Measurements from ENCODE around the gene RGMA. TPM values are rescaled to one million over a fixed set of nuclear protein-coding genes. Genes with fewer than 3 reads are reported as not detected.

RGMA gene
- total RNA-seq, 1 experiment from 2014 or later = 5.5 TPM

DNA sequence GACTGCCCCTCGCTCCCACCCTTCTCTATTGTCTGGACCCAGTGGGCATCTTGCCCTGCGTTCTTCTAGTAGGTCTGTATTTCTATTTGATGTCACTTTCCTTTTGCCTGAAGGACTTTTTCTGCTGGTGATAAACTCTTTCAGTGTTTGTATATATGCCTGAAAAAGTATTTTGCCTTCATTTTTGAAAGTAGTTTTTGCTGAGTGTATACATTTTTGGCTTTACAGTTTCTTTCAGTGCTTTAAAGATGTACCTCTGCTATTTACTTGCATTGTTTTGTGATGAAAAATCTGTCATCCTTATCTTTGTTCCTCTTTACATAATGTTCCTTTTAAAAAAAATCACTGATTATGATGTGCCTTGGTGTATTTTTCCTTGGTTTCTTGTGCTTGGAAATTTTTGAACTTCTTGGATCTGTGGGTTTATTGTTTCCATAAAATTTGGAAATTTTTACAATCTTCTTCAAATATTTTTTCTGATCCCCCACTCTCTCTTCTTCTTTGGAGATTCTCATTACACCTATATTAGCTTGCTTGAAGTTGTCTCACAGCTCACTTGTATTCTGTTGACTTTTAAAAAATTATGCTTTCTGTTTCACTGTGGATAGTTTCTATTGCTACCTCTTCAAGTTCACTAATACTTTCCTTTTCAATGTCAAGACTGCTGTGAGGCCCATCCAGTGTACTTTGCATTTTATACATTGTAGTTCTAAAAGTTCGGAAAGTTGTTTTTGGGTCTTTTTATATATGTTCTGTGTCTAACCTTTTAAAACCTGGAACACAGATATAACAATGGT lies 67.8 kb downstream of the RGMA start:
- intact Hi-C loops (cut with micrococcal nuclease) = no loop called here
- no peak for DNase-seq (ENCODE audit: low read depth, low spot score)
- H3K9ac ChIP-seq (ENCODE audit: low read length) = no peak overlapping the region
- H3K79me2 ChIP-seq (ENCODE audit: insufficient read depth, low read length) = peaks cover 50% of the 10 kb centered on the region
- no peak overlapping the region for H2AFZ ChIP-seq (ENCODE audit: low read depth, low read length, poor library complexity, severe bottlenecking)
- peaks cover 67 to 76% of the 10 kb centered on the region in 2 experiments for H3K36me3 ChIP-seq (ENCODE audit: control insufficient read depth in 1 of 2, insufficient read depth in 2 of 2, low read length in 2 of 2)
- H3K27me3 ChIP-seq (ENCODE audit: insufficient read depth, low read length) = no peaks in the 10 kb centered on the region
- H3K9me3 ChIP-seq (ENCODE audit: control insufficient read depth in 1 of 2, insufficient read depth in 1 of 2, low read depth in 1 of 2, low read length in 2 of 2) = no peaks in the 10 kb centered on the region
- no peaks in the 10 kb centered on the region for H3K9me2 ChIP-seq (ENCODE audit: insufficient read depth)
- no peaks in the 10 kb centered on the region; the same call in 1 of the 2 replicates for H4K20me1 ChIP-seq (ENCODE audit: insufficient read depth)
- TF ChIP-seq SRF (IDR thresholded peaks at IDR 0.05; ENCODE audit: low read depth) (no peak), ZNF274 (IDR thresholded peaks at IDR 0.05; ENCODE audit: low read depth, low read length) (no peak), SP1 (IDR thresholded peaks at IDR 0.05; ENCODE audit: low read depth) (no peak), POLR2A (IDR thresholded peaks at IDR 0.05; ENCODE audit: borderline replicate concordance, extremely low read depth, insufficient read depth, insufficient read length) (no peak), EZH2phosphoT487 (IDR thresholded peaks at IDR 0.05; ENCODE audit: borderline replicate concordance) (no peak)
- TF ChIP-seq, protein P1, sequence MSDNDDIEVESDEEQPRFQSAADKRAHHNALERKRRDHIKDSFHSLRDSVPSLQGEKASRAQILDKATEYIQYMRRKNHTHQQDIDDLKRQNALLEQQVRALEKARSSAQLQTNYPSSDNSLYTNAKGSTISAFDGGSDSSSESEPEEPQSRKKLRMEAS (IDR thresholded peaks at IDR 0.05) = no peak
- no peak overlapping the region for H3K4me3 ChIP-seq (replicated peaks in 1 of 2; ENCODE audit: low read depth in 1 of 2, low read length in 2 of 2)
- H3K4me2 ChIP-seq (ENCODE audit: low read length) = no peak overlapping the region
- no peak for ATAC-seq
- BruUV-seq (replicated peaks) = no TSS peak
- POLR2A ChIA-PET = no interaction called here
- H3K4me1 ChIP-seq (ENCODE audit: control insufficient read depth in 1 of 2, insufficient read depth in 2 of 2, low read length in 2 of 2) = no peaks in the 10 kb centered on the region
- CTCF ChIA-PET = interaction anchor here (0.6 to 1.0 kb wide), 3 partner anchors 8 to 224 kb away, joined by 3 to 4 read pairs (median 3); no protein-coding TSS in a partner anchor
- RAD21 ChIA-PET (ENCODE audit: low non-redundant PET in 1 of 2, low total read pairs in 2 of 2, uncharacterized antibody in 2 of 2, unreplicated experiment in 2 of 2) = no interaction called here
- no peak overlapping the region for H3K27ac ChIP-seq (ENCODE audit: low read depth, low read length)

GRCh38 chr15:93019971-93020370 lies 69.0 kb downstream of the RGMA start:
- POLR2A ChIA-PET = interaction anchor here (0.9 kb wide), 1 partner anchor 9 kb away, joined by 4 read pairs; no protein-coding TSS in a partner anchor
- CTCF ChIA-PET = interaction anchor here (0.8 to 2.5 kb wide), 3 partner anchors 10 to 1100 kb away, joined by 3 to 9 read pairs (median 4); no protein-coding TSS in a partner anchor
- peaks cover 70 to 74% of the 10 kb centered on the region in 2 experiments for H3K36me3 ChIP-seq (ENCODE audit: control insufficient read depth in 1 of 2, insufficient read depth in 2 of 2, low read length in 2 of 2)
- TF ChIP-seq POLR2A (IDR thresholded peaks at IDR 0.05; ENCODE audit: borderline replicate concordance, extremely low read depth, insufficient read depth, insufficient read length) (no peak), CTCF (IDR thresholded peaks at IDR 0.05 in 2 of 3, conservative IDR thresholded peaks at IDR 0.05 in 1 of 3; ENCODE audit: borderline replicate concordance in 1 of 3, insufficient read depth in 1 of 3, low read depth in 2 of 3, low read length in 2 of 3) (no peak), ELF1 (IDR thresholded peaks at IDR 0.05; ENCODE audit: borderline replicate concordance, low read depth) (no peak), EGR1 (IDR thresholded peaks at IDR 0.05; ENCODE audit: low read depth) (no peak), CEBPB (IDR thresholded peaks at IDR 0.05; ENCODE audit: low read depth) (no peak), CBX3 (IDR thresholded peaks at IDR 0.05; ENCODE audit: low read depth) (no peak), EZH2 (IDR thresholded peaks at IDR 0.05) (no peak), YY1 (IDR thresholded peaks at IDR 0.05; ENCODE audit: extremely low read depth, insufficient replicate concordance, low read depth, low read length) (no peak), JUND (IDR thresholded peaks at IDR 0.05) (no peak), RAD21 (IDR thresholded peaks at IDR 0.05; ENCODE audit: low read depth) (no peak), ZNF274 (IDR thresholded peaks at IDR 0.05; ENCODE audit: low read depth, low read length) (no peak), SP1 (IDR thresholded peaks at IDR 0.05; ENCODE audit: low read depth) (no peak)

More at GRCh38 chr15:93019971-93020370, 69.0 kb downstream of the RGMA start:
- Histone ChIP-seq H3K4me3 (replicated peaks in 1 of 2; ENCODE audit: low read depth in 1 of 2, low read length in 2 of 2) (no peak overlapping the region), H3K4me2 (ENCODE audit: low read length) (no peak overlapping the region), H3K27me3 (ENCODE audit: insufficient read depth, low read length) (no peaks in the 10 kb centered on the region), H3K9me2 (ENCODE audit: insufficient read depth) (no peaks in the 10 kb centered on the region), H4K20me1 (ENCODE audit: insufficient read depth) (no peaks in the 10 kb centered on the region; the same call in 1 of the 2 replicates), H3K79me2 (ENCODE audit: insufficient read depth, low read length) (peaks cover 50% of the 10 kb centered on the region), H3K4me1 (ENCODE audit: control insufficient read depth in 1 of 2, insufficient read depth in 2 of 2, low read length in 2 of 2) (no peaks in the 10 kb centered on the region), H2AFZ (ENCODE audit: low read depth, low read length, poor library complexity, severe bottlenecking) (no peak overlapping the region), H3K9ac (ENCODE audit: low read length) (no peak overlapping the region), H3K9me3 (ENCODE audit: control insufficient read depth in 1 of 2, insufficient read depth in 1 of 2, low read depth in 1 of 2, low read length in 2 of 2) (no peaks in the 10 kb centered on the region), H3K27ac (ENCODE audit: low read depth, low read length) (no peak overlapping the region)
- intact Hi-C loops (cut with micrococcal nuclease) = loop anchor here (5.0 kb wide), 1 partner anchor 223 kb away; no protein-coding TSS in a partner anchor
- BruUV-seq (replicated peaks) = no TSS peak
- DNase-seq (ENCODE audit: low read depth, low spot score) = no peak
- RAD21 ChIA-PET (ENCODE audit: low non-redundant PET in 1 of 2, low total read pairs in 2 of 2, uncharacterized antibody in 2 of 2, unreplicated experiment in 2 of 2) = no interaction called here
- no peak for ATAC-seq
